Lower leg skin (tissue), 4 donors: Measurements from ENCODE around the gene MYO15B. TPM values are rescaled to one million over a fixed set of nuclear protein-coding genes. Genes with fewer than 3 reads are reported as not detected.

Source experiments
- DNase-seq, 2 donors: peaks; one replicate each; pipeline ENCODE4 v3.0.0-alpha.2; 2019; ENCODE audit warnings: low spot score in 2 of 2
- H3K4me3 ChIP-seq: fragments of 200-600 bp; sonication (generic); 2 replicates; pipeline ENCODE4 v1.5.1; 2017; ENCODE audit warnings: mild to moderate bottlenecking, low read depth; ENCODE audit not compliant: poor library complexity, severe bottlenecking
- POLR2A ChIP-seq, 2 donors: fragments of 450-650 bp; IDR thresholded peaks; one replicate each; pipeline ENCODE4 v1.6.1; 2016 to 2017; ENCODE audit warnings: antibody characterized with exemption in 2 of 2, mild to moderate bottlenecking in 1 of 2, moderate library complexity in 1 of 2
- WGBS, 2 donors: methylation state at CpG; one replicate each; pipeline ENCODE4 v1.1.5; 2018; 5-methylcytosine and 5-hydroxymethylcytosine counted together
- intact Hi-C: fragments of 100-400 bp; cut with DNase I; formaldehyde crosslinking; loops from one replicate; pipeline ENCODE4 v1.15.0; 2023; ENCODE audit warnings: low total_unique reads
- total RNA-seq, 4 donors: library from RNA; depleted of rRNA; stranded (reverse); fragments of >200 nt; gene quantifications; one replicate each; pipeline ENCODE4 v1.1.0, GENCODE V29; 2016
- TF ChIP-seq, protein P1 (sequence below), 3 donors: fragments of 450-650 bp; IDR thresholded peaks; one replicate each; pipeline ENCODE4 v1.5.1; 2016; ENCODE audit warnings: antibody characterized with exemption in 3 of 3, mild to moderate bottlenecking in 3 of 3, moderate library complexity in 2 of 3

The MYO15B gene
- total RNA-seq, 4 donors from 2014 or later = 32.1 to 103 (median 38.9) TPM

DNA sequence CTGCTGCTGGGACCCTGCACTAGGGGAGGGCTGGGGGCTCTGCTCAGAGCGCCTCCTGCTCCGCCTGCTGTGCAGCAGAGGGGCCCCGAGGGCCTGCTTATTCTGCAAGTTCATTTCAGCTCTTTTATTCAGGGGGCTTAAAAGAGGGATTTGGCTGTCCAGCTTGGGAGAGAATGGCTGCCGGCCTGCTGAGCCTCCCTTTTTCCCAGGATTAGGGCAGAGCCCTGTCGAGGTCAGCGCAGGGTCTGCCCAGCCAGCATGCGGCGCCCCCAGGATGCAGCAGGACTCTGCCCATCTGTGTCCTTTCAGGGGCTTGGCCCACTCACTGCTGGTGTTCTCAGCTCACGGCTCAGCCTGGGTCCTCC is 46.8 kb downstream of the MYO15B start:
- intact Hi-C loops = no loop called here
- 77 to 82% methylated on average over 6 to 8 of the region's 9 CpGs for WGBS, 2 donors
- DNase-seq = no peak
- H3K4me3 ChIP-seq = no peak overlapping the region
- no peak for TF ChIP-seq POLR2A (IDR thresholded peaks at IDR 0.05)
- TF ChIP-seq, protein P1, sequence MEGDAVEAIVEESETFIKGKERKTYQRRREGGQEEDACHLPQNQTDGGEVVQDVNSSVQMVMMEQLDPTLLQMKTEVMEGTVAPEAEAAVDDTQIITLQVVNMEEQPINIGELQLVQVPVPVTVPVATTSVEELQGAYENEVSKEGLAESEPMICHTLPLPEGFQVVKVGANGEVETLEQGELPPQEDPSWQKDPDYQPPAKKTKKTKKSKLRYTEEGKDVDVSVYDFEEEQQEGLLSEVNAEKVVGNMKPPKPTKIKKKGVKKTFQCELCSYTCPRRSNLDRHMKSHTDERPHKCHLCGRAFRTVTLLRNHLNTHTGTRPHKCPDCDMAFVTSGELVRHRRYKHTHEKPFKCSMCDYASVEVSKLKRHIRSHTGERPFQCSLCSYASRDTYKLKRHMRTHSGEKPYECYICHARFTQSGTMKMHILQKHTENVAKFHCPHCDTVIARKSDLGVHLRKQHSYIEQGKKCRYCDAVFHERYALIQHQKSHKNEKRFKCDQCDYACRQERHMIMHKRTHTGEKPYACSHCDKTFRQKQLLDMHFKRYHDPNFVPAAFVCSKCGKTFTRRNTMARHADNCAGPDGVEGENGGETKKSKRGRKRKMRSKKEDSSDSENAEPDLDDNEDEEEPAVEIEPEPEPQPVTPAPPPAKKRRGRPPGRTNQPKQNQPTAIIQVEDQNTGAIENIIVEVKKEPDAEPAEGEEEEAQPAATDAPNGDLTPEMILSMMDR (IDR thresholded peaks at IDR 0.05) = no peak

- no peak for TF ChIP-seq POLR2A (IDR thresholded peaks at IDR 0.05)
- TF ChIP-seq, protein P1 (IDR thresholded peaks at IDR 0.05) = no peak
- no peak for DNase-seq
- no peak overlapping the region for H3K4me3 ChIP-seq
- intact Hi-C loops = no loop called here
- 84 to 90% methylated on average over 20 of the region's 20 CpGs for WGBS, 2 donors
Observed at GRCh38 chr17:75634754-75635609, 47.4 kb downstream of the MYO15B start.

DNA sequence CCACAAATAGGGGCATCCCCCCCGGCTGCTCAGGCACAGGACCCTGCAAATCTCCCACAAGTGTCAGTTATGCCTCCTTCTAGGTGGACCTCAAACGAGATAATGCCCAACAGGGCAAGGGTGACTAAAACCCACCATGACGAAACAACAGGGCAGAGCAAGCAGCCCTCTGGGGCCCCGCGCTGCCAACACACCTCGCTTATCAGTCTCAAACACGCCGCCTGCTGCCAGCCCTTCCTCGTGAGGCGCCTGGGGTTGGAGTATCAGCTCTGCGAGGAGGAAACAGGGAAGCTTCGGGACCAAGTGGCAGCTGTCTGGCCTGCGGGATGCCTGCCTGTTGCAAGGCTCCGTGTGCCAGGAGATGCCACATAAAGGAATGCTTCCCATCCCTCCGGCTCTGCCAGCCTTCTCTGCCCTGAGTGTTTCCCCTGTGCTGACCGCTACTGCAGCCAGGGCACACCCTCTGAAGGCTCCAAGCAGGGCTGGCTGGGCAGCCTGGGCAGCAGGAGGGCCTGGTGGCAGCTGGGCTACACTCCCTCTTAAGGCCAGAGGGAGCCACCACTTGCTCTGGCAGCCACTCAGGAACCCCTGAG is 48.1 kb downstream of the MYO15B start:
- intact Hi-C loops = no loop called here
- WGBS, 2 donors = 74 to 82% methylated on average over 15 of the region's 16 CpGs
- no peak for DNase-seq
- H3K4me3 ChIP-seq = no peak overlapping the region
- TF ChIP-seq POLR2A (IDR thresholded peaks at IDR 0.05) = no peak
- TF ChIP-seq, protein P1 (IDR thresholded peaks at IDR 0.05) = no peak

DNA sequence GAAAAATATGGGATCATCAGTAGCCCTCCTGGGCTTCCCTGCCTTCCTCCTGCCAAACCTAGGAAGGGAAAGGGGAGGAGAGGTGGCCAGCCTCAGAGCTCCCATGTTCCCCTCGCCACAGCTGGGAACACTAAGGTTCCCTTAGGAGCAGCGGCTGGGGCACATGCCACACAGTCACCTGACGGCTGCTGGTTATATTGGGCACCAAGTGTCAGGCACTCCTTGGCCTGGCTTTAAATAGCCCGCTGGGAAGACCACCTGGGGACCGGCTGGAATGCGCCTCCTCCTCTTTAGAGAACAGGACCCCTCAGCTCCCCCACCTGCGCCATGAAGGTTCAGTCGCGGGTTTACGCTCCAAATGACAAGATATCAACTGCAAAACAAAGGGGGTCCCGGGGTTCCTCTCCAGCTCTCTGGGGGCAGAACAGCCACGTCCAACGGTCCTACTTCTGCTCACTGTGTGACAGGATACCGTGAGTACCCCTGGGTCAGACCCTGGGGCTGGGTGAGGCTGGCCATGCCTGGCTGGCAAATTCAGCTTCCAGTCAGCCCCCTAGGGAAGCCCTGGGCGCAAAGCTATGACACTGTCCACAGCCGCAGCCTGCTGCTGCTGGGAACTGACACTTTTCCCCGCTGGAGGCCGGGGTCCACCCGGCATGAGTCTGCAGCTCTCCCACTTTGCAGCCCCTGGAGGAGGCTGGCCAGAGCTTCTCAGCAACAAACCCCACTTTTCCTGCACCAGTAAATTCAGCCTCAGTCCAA is 49.0 kb downstream of the MYO15B start:
- DNase-seq = no peak
- intact Hi-C loops = no loop called here
- TF ChIP-seq, protein P1 (IDR thresholded peaks at IDR 0.05) = no peak
- no peak for TF ChIP-seq POLR2A (IDR thresholded peaks at IDR 0.05)
- WGBS, 2 donors = 93 to 95% methylated on average over 13 to 19 of the region's 19 CpGs
- H3K4me3 ChIP-seq = no peak overlapping the region

DNA sequence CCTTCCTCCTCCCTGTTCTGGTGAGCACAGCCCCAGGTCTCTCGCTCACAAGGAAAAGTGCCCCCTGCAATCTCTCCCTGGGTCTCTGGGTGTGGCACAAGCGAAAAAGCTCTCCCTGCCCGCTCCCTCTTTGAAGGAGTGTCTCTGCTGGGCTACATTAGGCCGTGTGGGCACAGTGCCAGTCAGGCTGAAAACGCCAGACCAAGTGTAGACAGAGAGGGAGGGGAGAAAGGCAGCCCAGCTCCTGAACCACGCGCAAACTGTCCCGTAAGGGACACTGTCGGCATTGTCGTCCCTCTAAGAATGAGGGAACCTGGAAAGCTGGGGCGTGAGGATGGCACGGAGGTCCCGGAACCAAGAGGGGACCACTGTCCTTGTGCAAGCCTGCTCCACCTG is 49.5 kb downstream of the MYO15B start:
- no peak for DNase-seq
- WGBS, 2 donors = 83 to 87% methylated on average over 13 of the region's 13 CpGs
- TF ChIP-seq POLR2A (IDR thresholded peaks at IDR 0.05) = no peak
- TF ChIP-seq, protein P1 (IDR thresholded peaks at IDR 0.05) = no peak
- intact Hi-C loops = no loop called here
- no peak overlapping the region for H3K4me3 ChIP-seq
